Transverse colon (tissue), 4 donors: Measurements from ENCODE around the gene PER2. TPM values are rescaled to one million over a fixed set of nuclear protein-coding genes. Genes with fewer than 3 reads are reported as not detected.

ENCODE experiments used
- DNase-seq: peaks from one replicate; pipeline ENCODE4 v3.0.0-alpha.2; 2019
- H3K27ac ChIP-seq, 4 donors: fragments of 200-600 bp; sonication (generic); 2 replicates each; pipeline ENCODE4 v1.5.1; 2016 to 2018; ENCODE audit warnings: inconsistent platforms in 4 of 4
- H3K27me3 ChIP-seq: fragments of 200-600 bp; sonication (generic); 2 replicates; pipeline ENCODE4 v1.5.1; 2017; ENCODE audit warnings: inconsistent platforms
- H3K36me3 ChIP-seq, 4 donors: fragments of 200-600 bp; sonication (generic); 2 replicates each; pipeline ENCODE4 v1.5.1; 2017 to 2019; ENCODE audit warnings: inconsistent platforms in 4 of 4
- H3K4me1 ChIP-seq, 4 donors: fragments of 200-600 bp; sonication (generic); 2 replicates each; pipeline ENCODE4 v1.5.1; 2017 to 2020; ENCODE audit warnings: inconsistent platforms in 4 of 4
- H3K4me3 ChIP-seq, 4 donors: fragments of 200-600 bp; sonication (generic); 1 replicate in 1 of 4; 2 replicates in 3 of 4; pipeline versions ENCODE4 v1.5.1 to v1.6.1; 2017 to 2019; ENCODE audit warnings: inconsistent platforms in 4 of 4
- H3K9me3 ChIP-seq, 2 donors: fragments of 200-600 bp; sonication (generic); 2 replicates each; pipeline ENCODE4 v1.5.1; 2017 to 2019; ENCODE audit warnings: inconsistent platforms in 2 of 2
- CTCF ChIP-seq, 5 experiments: fragments of 200-600 bp in 3 of 5; fragments of 450-650 bp in 2 of 5; sonication (generic) in 3 of 5; IDR thresholded peaks; 1 replicate in 2 of 5; 2 replicates in 3 of 5; pipeline ENCODE4 v1.5.1; 2016 to 2017; ENCODE audit warnings: antibody characterized with exemption in 5 of 5, inconsistent platforms in 3 of 5, mild to moderate bottlenecking in 2 of 5, moderate library complexity in 1 of 5
- EP300 ChIP-seq: sonication (generic); formaldehyde crosslinking; IDR thresholded peaks from one replicate; pipeline ENCODE4 v1.6.1; 2017; ENCODE audit warnings: antibody characterized with exemption, low read depth
- POLR2A ChIP-seq: fragments of 450-650 bp; IDR thresholded peaks from one replicate; pipeline ENCODE4 v1.6.1; 2016; ENCODE audit warnings: antibody characterized with exemption, mild to moderate bottlenecking, moderate library complexity
- POLR2AphosphoS5 ChIP-seq, 3 donors: sonication (generic); formaldehyde crosslinking; IDR thresholded peaks; one replicate each; pipeline ENCODE4 v1.6.1; 2016; ENCODE audit warnings: antibody characterized with exemption in 3 of 3
- WGBS, 2 donors: methylation state at CpG; one replicate each; pipeline ENCODE4 v1.1.5; 2018; ENCODE audit warnings: low coverage in 1 of 2; 5-methylcytosine and 5-hydroxymethylcytosine counted together
- in situ Hi-C, 4 donors: fragments of 200-750 bp; cut with MboI; loops; one replicate each; pipeline versions ENCODE4 v1.15.0 to v1.15.1; 2017; ENCODE audit warnings: low sequenced_read_pairs in 3 of 4, low pct_ligation_motif_present in 1 of 4, low pct_unique_long_range_greater_than_20kb in 1 of 4
- intact Hi-C: fragments of 100-400 bp; cut with DNase I; formaldehyde crosslinking; loops from one replicate; pipeline ENCODE4 v1.15.1; 2023; ENCODE audit warnings: low total_unique reads
- total RNA-seq, 4 donors: library from RNA; depleted of rRNA; stranded (reverse); fragments of >200 nt; gene quantifications; one replicate each; pipeline ENCODE4 v1.1.0, GENCODE V29; 2016

The PER2 gene
- total RNA-seq, 4 donors from 2014 or later = 19.1 to 67.3 (median 32.3) TPM

GRCh38 chr2:238306672-238306998, 18.2 kb upstream of the PER2 start:
- no peak for DNase-seq
- WGBS, 2 donors = 69% methylated on average over 5 of the region's 5 CpGs; no CpG with 5 or more reads in 1 of the 2 donors
- no peaks in the 10 kb centered on the region for H3K27me3 ChIP-seq
- peak overlapping the region in 3 of 4 donors; percentile 41 to 73 (median 61) for H3K27ac ChIP-seq
- H3K4me1 ChIP-seq = peaks cover 0 to 15% (median 5%) of the 10 kb centered on the region in 4 donors
- in situ Hi-C loops (no loop called here), intact Hi-C loops (no loop called here)
- no peaks in the 10 kb centered on the region for H3K36me3 ChIP-seq
- H3K4me3 ChIP-seq = no peak overlapping the region
- TF ChIP-seq POLR2A = no peak
- TF ChIP-seq POLR2AphosphoS5 (IDR thresholded peaks at IDR 0.05) = no peak
- no peak for TF ChIP-seq CTCF (IDR thresholded peaks at IDR 0.05)
- no peak for TF ChIP-seq EP300
- H3K9me3 ChIP-seq = no peaks in the 10 kb centered on the region

GRCh38 chr2:238305965-238306671, 17.7 kb upstream of the PER2 start:
- in situ Hi-C loops = no loop called here
- 49 to 80% methylated on average over 1 to 11 of the region's 11 CpGs for WGBS, 2 donors

GRCh38 chr2:238305092-238305862, 16.9 kb upstream of the PER2 start:
- H3K27ac ChIP-seq = peak overlapping the region in 2 of 4 donors; percentile 61 to 73
- no peak for TF ChIP-seq POLR2AphosphoS5 (IDR thresholded peaks at IDR 0.05)
- peak; percentile 33 to 58 (median 42) for TF ChIP-seq CTCF (IDR thresholded peaks at IDR 0.05)
- peaks cover 0 to 23% (median 13%) of the 10 kb centered on the region in 4 donors for H3K4me1 ChIP-seq
- no peaks in the 10 kb centered on the region for H3K36me3 ChIP-seq
- no peak overlapping the region for H3K4me3 ChIP-seq
- intact Hi-C loops = no loop called here
- in situ Hi-C loops = no loop called here
- H3K27me3 ChIP-seq = no peaks in the 10 kb centered on the region
- H3K9me3 ChIP-seq = no peaks in the 10 kb centered on the region
- no peak for DNase-seq
- WGBS, 2 donors = 76 to 97% methylated on average over 4 to 12 of the region's 12 CpGs

More at GRCh38 chr2:238305965-238306671, 17.7 kb upstream of the PER2 start:
- H3K9me3 ChIP-seq = no peaks in the 10 kb centered on the region
- H3K4me3 ChIP-seq = no peak overlapping the region
- intact Hi-C loops = no loop called here
- peak overlapping the region; percentile 30 to 73 (median 51) for H3K27ac ChIP-seq
- H3K4me1 ChIP-seq = peaks cover 0 to 15% (median 5%) of the 10 kb centered on the region in 4 donors
- no peaks in the 10 kb centered on the region for H3K27me3 ChIP-seq
- no peaks in the 10 kb centered on the region for H3K36me3 ChIP-seq
- peak; percentile 53 for DNase-seq
- no peak for TF ChIP-seq POLR2A
- TF ChIP-seq CTCF (IDR thresholded peaks at IDR 0.05) = no peak

- intact Hi-C loops (no loop called here), in situ Hi-C loops (no loop called here)
- Histone ChIP-seq H3K27me3 (no peaks in the 10 kb centered on the region), H3K27ac (no peak overlapping the region), H3K9me3 (no peaks in the 10 kb centered on the region), H3K4me3 (no peak overlapping the region), H3K4me1 (peaks cover 5 to 35% (median 22%) of the 10 kb centered on the region in 4 donors), H3K36me3 (no peaks in the 10 kb centered on the region)
- no peak for DNase-seq
- TF ChIP-seq POLR2A = no peak
- no peak for TF ChIP-seq EP300
- no peak for TF ChIP-seq POLR2AphosphoS5 (IDR thresholded peaks at IDR 0.05)
- no peak for TF ChIP-seq CTCF (IDR thresholded peaks at IDR 0.05)
- WGBS, 2 donors = 92% methylated on average over 6 of the region's 6 CpGs; no CpG with 5 or more reads in 1 of the 2 donors
Observed at GRCh38 chr2:238304116-238304515, 15.7 kb upstream of the PER2 start.
